CD14-positive monocyte (primary cell): ENCODE results near the gene PCDHGA8. TPM values are rescaled to one million over a fixed set of nuclear protein-coding genes. Genes with fewer than 3 reads are reported as not detected.

Experiments
- DNase-seq, 3 donors: peaks; one replicate each; pipeline ENCODE4 v3.0.0-alpha.2; 2011 to 2022
- H2AFZ ChIP-seq: 2 replicates; pipeline ENCODE4 v1.6.0; 2012; ENCODE audit warnings: mild to moderate bottlenecking, low read depth, low read length, inconsistent platforms; ENCODE audit not compliant: insufficient read depth, poor library complexity, severe bottlenecking
- H3K27ac ChIP-seq, 2 donors: 1 replicate in 1 of 2; 2 replicates in 1 of 2; pipeline ENCODE4 v1.5.1; 2012 to 2013; ENCODE audit warnings: low read length in 2 of 2, control low read depth in 1 of 2, inconsistent platforms in 1 of 2, low read depth in 1 of 2, mild to moderate bottlenecking in 1 of 2
- H3K27me3 ChIP-seq, 2 donors: one replicate each; pipeline versions ENCODE4 v1.6.0 to v1.6.1; 2011 to 2013; ENCODE audit warnings: low read length in 2 of 2; ENCODE audit not compliant: control insufficient read depth in 2 of 2, insufficient read depth in 2 of 2
- H3K36me3 ChIP-seq, 2 donors: replicated peaks in 1 of 2; 1 replicate in 1 of 2; 2 replicates in 1 of 2; pipeline versions ENCODE4 v1.5.1 to v1.6.1; 2012 to 2013; ENCODE audit warnings: low read length in 2 of 2, control low read depth in 1 of 2, inconsistent platforms in 1 of 2, mild to moderate bottlenecking in 1 of 2; ENCODE audit not compliant: insufficient read depth in 2 of 2, control insufficient read depth in 1 of 2
- H3K4me1 ChIP-seq, 2 donors: 1 replicate in 1 of 2; 2 replicates in 1 of 2; pipeline versions ENCODE4 v1.5.1 to v1.6.1; 2012 to 2013; ENCODE audit warnings: low read length in 2 of 2, control low read depth in 1 of 2, inconsistent platforms in 1 of 2, mild to moderate bottlenecking in 1 of 2, moderate library complexity in 1 of 2; ENCODE audit not compliant: insufficient read depth in 2 of 2, control insufficient read depth in 1 of 2
- H3K4me2 ChIP-seq: replicated peaks from 2 replicates; pipeline ENCODE3; 2012; ENCODE audit warnings: low read length, moderate library complexity, mild to moderate bottlenecking; ENCODE audit not compliant: poor library complexity, severe bottlenecking; ENCODE audit errors: extremely low read depth
- H3K4me3 ChIP-seq, 3 experiments: fragments of 200-600 bp in 1 of 3; sonication (generic) in 1 of 3; replicated peaks in 1 of 3; 1 replicate in 2 of 3; 2 replicates in 1 of 3; pipeline ENCODE4 v1.5.1; 2011 to 2013; ENCODE audit warnings: low read length in 3 of 3, mild to moderate bottlenecking in 3 of 3, control low read depth in 2 of 3, low read depth in 2 of 3, inconsistent platforms in 1 of 3, moderate library complexity in 1 of 3
- H3K79me2 ChIP-seq: 2 replicates; pipeline ENCODE4 v1.6.0; 2012; ENCODE audit warnings: mild to moderate bottlenecking, control low read depth, inconsistent platforms, low read length, moderate library complexity; ENCODE audit not compliant: insufficient read depth
- H3K9ac ChIP-seq: 2 replicates; pipeline ENCODE4 v1.6.0; 2017; ENCODE audit warnings: low read length, mild to moderate bottlenecking; ENCODE audit not compliant: insufficient read depth, poor library complexity, severe bottlenecking
- H3K9me3 ChIP-seq, 2 donors: replicated peaks in 1 of 2; 1 replicate in 1 of 2; 2 replicates in 1 of 2; pipeline versions ENCODE4 v1.5.1 to v1.6.1; 2012 to 2013; ENCODE audit warnings: low read length in 2 of 2, control low read depth in 1 of 2; ENCODE audit not compliant: control insufficient read depth in 1 of 2, insufficient read depth in 1 of 2
- H4K20me1 ChIP-seq: 2 replicates; pipeline ENCODE4 v1.6.0; 2012; ENCODE audit warnings: mild to moderate bottlenecking, low read length, control low read depth, moderate library complexity; ENCODE audit not compliant: insufficient read depth
- H3K27ac Mint-ChIP-seq, 7 donors: one replicate each; pipeline ENCODE4 v1.8.0; 2020; ENCODE audit warnings: mild to moderate bottlenecking in 7 of 7, mixed read lengths in 7 of 7, moderate library complexity in 6 of 7, inconsistent platforms in 2 of 7
- H3K27me3 Mint-ChIP-seq, 3 donors: one replicate each; pipeline ENCODE4 v1.8.0; 2021 to 2022; ENCODE audit warnings: low read depth in 3 of 3, mild to moderate bottlenecking in 3 of 3, mixed read lengths in 3 of 3, moderate library complexity in 3 of 3, inconsistent platforms in 1 of 3
- H3K36me3 Mint-ChIP-seq, 2 donors: one replicate each; pipeline ENCODE4 v1.8.0; 2020; ENCODE audit warnings: mixed read lengths in 2 of 2, inconsistent platforms in 1 of 2, mild to moderate bottlenecking in 1 of 2
- H3K4me1 Mint-ChIP-seq: one replicate; pipeline ENCODE4 v1.8.0; 2020; ENCODE audit warnings: mild to moderate bottlenecking, mixed read lengths
- H3K4me3 Mint-ChIP-seq, 2 donors: one replicate each; pipeline ENCODE4 v1.8.0; 2020; ENCODE audit warnings: mild to moderate bottlenecking in 2 of 2, mixed read lengths in 2 of 2, moderate library complexity in 1 of 2
- H3K9me3 Mint-ChIP-seq, 7 donors: one replicate each; pipeline ENCODE4 v1.8.0; 2020 to 2022; ENCODE audit warnings: mixed read lengths in 7 of 7, mild to moderate bottlenecking in 6 of 7, moderate library complexity in 6 of 7, inconsistent platforms in 2 of 7
- WGBS: methylation state at CpG from one replicate; pipeline ENCODE4 v1.1.5; 2013; ENCODE audit warnings: missing lambda C conversion rate; ENCODE audit not compliant: insufficient coverage; 5-methylcytosine and 5-hydroxymethylcytosine counted together
- intact Hi-C, 2 donors: fragments of 100-400 bp; cut with micrococcal nuclease; formaldehyde crosslinking; loops; one replicate each; pipeline versions ENCODE4 v1.15.0 to v1.15.1; 2023
- polyA plus RNA-seq, 3 donors: library from polyadenylated mRNA; depleted of rRNA in 1 of 3; unstranded in 2 of 3; stranded (reverse) in 1 of 3; fragments of 300-500 nt in 2 of 3; fragments of >200 nt in 1 of 3; fragmentation: Illumina TruSeq in 2 of 3; gene quantifications; 1 replicate in 2 of 3; 2 replicates in 1 of 3; pipeline ENCODE4 v1.2.3, GENCODE V29; 2012 to 2021
- TF ChIP-seq, protein P1 (sequence below): fragments of 200-600 bp; IDR thresholded peaks from one replicate; pipeline ENCODE4 v1.8.0; 2022; ENCODE audit warnings: antibody characterized with exemption, mild to moderate bottlenecking

The PCDHGA8 gene
- polyA plus RNA-seq, 3 donors: not detected

DNA sequence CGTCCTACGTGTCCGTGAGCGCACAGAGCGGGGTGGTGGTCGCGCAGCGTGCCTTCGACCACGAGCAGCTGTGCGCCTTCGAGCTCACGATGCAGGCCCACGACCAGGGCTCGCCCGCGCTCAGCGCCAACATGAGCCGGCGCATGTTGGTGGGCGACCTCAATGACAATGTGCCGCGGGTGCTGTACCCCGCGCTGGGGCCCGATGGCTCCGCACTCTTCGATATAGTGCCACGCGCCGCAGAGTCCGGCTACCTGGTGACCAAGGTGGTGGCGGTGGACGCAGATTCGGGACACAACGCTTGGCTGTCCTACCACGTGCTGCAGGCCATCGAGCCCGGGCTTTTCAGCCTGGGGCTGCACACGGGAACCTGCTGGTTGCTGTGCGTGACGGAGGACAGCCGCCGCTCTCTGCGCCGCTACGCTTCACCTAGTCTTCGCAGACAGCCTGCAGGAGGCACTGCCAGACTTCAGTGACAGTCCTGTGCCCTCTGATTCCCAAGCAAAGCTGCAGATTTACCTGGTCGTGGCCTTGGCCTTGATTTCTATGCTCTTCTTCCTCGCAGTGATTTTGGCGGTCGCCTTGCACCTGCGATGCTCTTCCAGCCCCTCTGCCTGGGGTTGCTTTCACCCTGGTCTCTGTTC is 35.5 kb downstream of the PCDHGA8 start:
- no peak overlapping the region for H3K27ac ChIP-seq
- H4K20me1 ChIP-seq: no peaks in the 10 kb centered on the region
- Mint-ChIP-seq H3K4me3 (peak overlapping the region in 1 of 2 donors; percentile 67), H3K27me3 (peaks cover 76 to 88% (median 82%) of the 10 kb centered on the region in 3 donors), H3K27ac (peak overlapping the region in 1 of 7 donors; percentile 60), H3K9me3 (peaks cover 28 to 56% (median 45%) of the 10 kb centered on the region in 7 donors), H3K36me3 (peaks cover 18 to 22% of the 10 kb centered on the region in 2 donors), H3K4me1 (peaks cover 21% of the 10 kb centered on the region)
- peaks cover 45 to 51% of the 10 kb centered on the region in 2 donors for H3K9me3 ChIP-seq
- no peak overlapping the region for H3K9ac ChIP-seq
- no peaks in the 10 kb centered on the region for H3K36me3 ChIP-seq
- TF ChIP-seq, protein P1, sequence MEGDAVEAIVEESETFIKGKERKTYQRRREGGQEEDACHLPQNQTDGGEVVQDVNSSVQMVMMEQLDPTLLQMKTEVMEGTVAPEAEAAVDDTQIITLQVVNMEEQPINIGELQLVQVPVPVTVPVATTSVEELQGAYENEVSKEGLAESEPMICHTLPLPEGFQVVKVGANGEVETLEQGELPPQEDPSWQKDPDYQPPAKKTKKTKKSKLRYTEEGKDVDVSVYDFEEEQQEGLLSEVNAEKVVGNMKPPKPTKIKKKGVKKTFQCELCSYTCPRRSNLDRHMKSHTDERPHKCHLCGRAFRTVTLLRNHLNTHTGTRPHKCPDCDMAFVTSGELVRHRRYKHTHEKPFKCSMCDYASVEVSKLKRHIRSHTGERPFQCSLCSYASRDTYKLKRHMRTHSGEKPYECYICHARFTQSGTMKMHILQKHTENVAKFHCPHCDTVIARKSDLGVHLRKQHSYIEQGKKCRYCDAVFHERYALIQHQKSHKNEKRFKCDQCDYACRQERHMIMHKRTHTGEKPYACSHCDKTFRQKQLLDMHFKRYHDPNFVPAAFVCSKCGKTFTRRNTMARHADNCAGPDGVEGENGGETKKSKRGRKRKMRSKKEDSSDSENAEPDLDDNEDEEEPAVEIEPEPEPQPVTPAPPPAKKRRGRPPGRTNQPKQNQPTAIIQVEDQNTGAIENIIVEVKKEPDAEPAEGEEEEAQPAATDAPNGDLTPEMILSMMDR: no peak
- H3K4me3 ChIP-seq: no peak overlapping the region
- H3K4me2 ChIP-seq: no peak overlapping the region
- H3K79me2 ChIP-seq: no peaks in the 10 kb centered on the region
- intact Hi-C loops: no loop called here
- peaks cover 57 to 99% of the 10 kb centered on the region in 2 donors for H3K27me3 ChIP-seq
- H2AFZ ChIP-seq: no peak overlapping the region
- peaks cover 17 to 19% of the 10 kb centered on the region in 2 donors for H3K4me1 ChIP-seq
- no peak for DNase-seq
- WGBS: 60% methylated on average over 51 of the region's 53 CpGs

DNA sequence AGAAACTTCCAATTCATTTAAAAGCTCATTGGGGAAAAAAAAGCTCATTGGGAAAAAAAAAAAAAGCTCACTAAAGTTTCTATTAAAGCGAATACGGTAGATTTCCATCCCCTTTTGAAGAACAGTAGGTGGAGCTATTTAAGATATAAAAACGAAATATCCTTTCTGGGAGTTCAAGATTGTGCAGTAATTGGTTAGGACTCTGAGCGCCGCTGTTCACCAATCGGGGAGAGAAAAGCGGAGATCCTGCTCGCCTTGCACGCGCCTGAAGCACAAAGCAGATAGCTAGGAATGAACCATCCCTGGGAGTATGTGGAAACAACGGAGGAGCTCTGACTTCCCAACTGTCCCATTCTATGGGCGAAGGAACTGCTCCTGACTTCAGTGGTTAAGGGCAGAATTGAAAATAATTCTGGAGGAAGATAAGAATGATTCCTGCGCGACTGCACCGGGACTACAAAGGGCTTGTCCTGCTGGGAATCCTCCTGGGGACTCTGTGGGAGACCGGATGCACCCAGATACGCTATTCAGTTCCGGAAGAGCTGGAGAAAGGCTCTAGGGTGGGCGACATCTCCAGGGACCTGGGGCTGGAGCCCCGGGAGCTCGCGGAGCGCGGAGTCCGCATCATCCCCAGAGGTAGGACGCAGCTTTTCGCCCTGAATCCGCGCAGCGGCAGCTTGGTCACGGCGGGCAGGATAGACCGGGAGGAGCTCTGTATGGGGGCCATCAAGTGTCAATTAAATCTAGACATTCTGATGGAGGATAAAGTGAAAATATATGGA is 38.1 kb downstream of the PCDHGA8 start, which contains the start of gene PCDHGA12:
Gene PCDHGA12, plus strand, starts transcription at position 176 of the 782 bp plus-strand sequence. Its CDS starts 253 bp downstream, at position 429.
- Histone ChIP-seq H3K27ac (no peak within 1 kb of the TSS), H3K9ac (peak within 1 kb of the TSS; percentile 5), H2AFZ (peak within 1 kb of the TSS; percentile 68), H3K4me3 (peak within 1 kb of the TSS; percentile 2 to 72 (median 23)), H3K9me3 (peaks cover 47 to 49% of the 10 kb centered on the region in 2 donors), H3K36me3 (no peaks in the 10 kb centered on the region), H4K20me1 (no peaks in the 10 kb centered on the region), H3K79me2 (no peaks in the 10 kb centered on the region), H3K4me2 (peak within 1 kb of the TSS; percentile 64), H3K4me1 (peaks cover 17 to 19% of the 10 kb centered on the region in 2 donors), H3K27me3 (peaks cover 41 to 93% of the 10 kb centered on the region in 2 donors)
- TF ChIP-seq, protein P1: peak; percentile 68
- intact Hi-C loops: no loop called here
- H3K4me1 Mint-ChIP-seq: peaks cover 21% of the 10 kb centered on the region
- peaks cover 20 to 22% of the 10 kb centered on the region in 2 donors for H3K36me3 Mint-ChIP-seq
- peak; percentile 37 to 59 (median 42) for DNase-seq
- peak within 1 kb of the TSS; percentile 53 to 84 for H3K4me3 Mint-ChIP-seq
- WGBS: 19% methylated on average over 23 of the region's 33 CpGs
- peaks cover 25 to 63% (median 47%) of the 10 kb centered on the region in 7 donors for H3K9me3 Mint-ChIP-seq
- peak within 1 kb of the TSS in 3 of 7 donors; percentile 23 to 50 (median 45) for H3K27ac Mint-ChIP-seq
- peaks cover 63 to 78% (median 75%) of the 10 kb centered on the region in 3 donors for H3K27me3 Mint-ChIP-seq
